ENCODE measurements around the gene BTBD6. TPM values are rescaled to one million over a fixed set of nuclear protein-coding genes. Genes with fewer than 3 reads are reported as not detected.

Gene BTBD6
- total and polyA plus RNA-seq, 2 donors (not counting 3 experiments of a cell fraction or from before 2014, with no cell fraction given) = 63.1 to 65.0 TPM

DNA sequence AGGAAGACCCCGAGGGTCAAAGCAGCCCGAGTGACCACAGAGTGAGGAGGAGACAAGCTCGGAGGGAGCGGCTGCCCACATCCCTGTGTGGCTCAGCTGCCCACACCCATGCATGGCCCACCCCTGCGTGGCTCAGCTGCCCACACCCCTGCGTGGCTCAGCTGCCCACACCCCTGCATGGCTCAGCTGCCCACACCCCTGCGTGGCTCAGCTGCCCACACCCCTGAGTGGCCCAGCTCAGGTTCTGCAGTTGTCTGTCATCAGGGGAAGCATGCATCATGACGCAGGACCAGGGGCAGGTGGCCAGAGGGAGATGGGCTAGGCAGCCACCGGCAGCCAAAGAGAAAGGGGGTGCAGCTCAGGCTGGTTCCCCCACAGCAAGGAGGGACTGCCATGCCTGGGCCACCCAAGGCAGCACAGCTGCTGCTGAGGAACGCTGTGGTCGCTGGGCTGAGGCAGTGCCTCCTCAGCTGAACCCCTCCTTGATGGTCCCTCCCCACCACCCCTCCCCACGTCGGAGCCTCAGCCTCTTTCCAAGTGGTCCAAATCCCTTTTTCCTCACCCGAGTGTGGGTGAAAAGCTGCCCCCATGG, 33.9 kb upstream of the BTBD6 start:
- Histone ChIP-seq H3K27ac (ENCODE audit: insufficient read depth, low read depth, low read length) (no peak overlapping the region), H4K20me1 (replicated peaks; ENCODE audit: control insufficient read depth, extremely low read depth, insufficient read depth, low read length) (no peaks in the 10 kb centered on the region), H3K4me1 (ENCODE audit: control insufficient read depth, extremely low read depth, insufficient read depth, low read length) (no peaks in the 10 kb centered on the region), H3K36me3 (ENCODE audit: control insufficient read depth in 2 of 2, extremely low read depth in 1 of 2, insufficient read depth in 2 of 2, low read length in 2 of 2) (peaks cover 0 to 28% of the 10 kb centered on the region in 2 experiments), H3K4me2 (ENCODE audit: insufficient read depth, low read length) (no peak overlapping the region), H3K9ac (replicated peaks; ENCODE audit: extremely low read depth, insufficient read depth, low read length) (no peak overlapping the region), H3K79me2 (ENCODE audit: control insufficient read depth, insufficient read depth, low read length) (no peaks in the 10 kb centered on the region), H3K27me3 (ENCODE audit: control insufficient read depth in 2 of 2, insufficient read depth in 2 of 2, low read length in 2 of 2) (no peaks in the 10 kb centered on the region), H3K4me3 (replicated peaks in 1 of 3; ENCODE audit: insufficient read depth in 1 of 3, low read depth in 1 of 3, low read length in 3 of 3) (no peak overlapping the region), H2AFZ (ENCODE audit: low read depth, low read length) (no peak overlapping the region), H3K9me3 (replicated peaks; ENCODE audit: control insufficient read depth, insufficient read depth, low read length) (no peaks in the 10 kb centered on the region), H3K9me1 (replicated peaks; ENCODE audit: control insufficient read depth, extremely low read depth, insufficient read depth, low read length) (no peaks in the 10 kb centered on the region)
- dilution Hi-C loops (cut with MboI; ENCODE audit: extremely low pct_ligation_motif_present, low sequenced_read_pairs) (no loop called here), intact Hi-C loops (cut with micrococcal nuclease) (no loop called here)
- DNase-seq (ENCODE audit: low read depth, low spot score) (no peak), FAIRE-seq (no peak)
- ChIA-PET CTCF (interaction anchor here (1.3 kb wide), 1 partner anchor 9 kb away, joined by 4 read pairs; no protein-coding TSS in a partner anchor), POLR2A (no interaction called here)
- no TSS peak for BruUV-seq (replicated peaks)
- TF ChIP-seq JUN (IDR thresholded peaks at IDR 0.05; ENCODE audit: borderline replicate concordance, insufficient read depth, insufficient read length, low read depth) = no peak
- no peak for TF ChIP-seq FOS (IDR thresholded peaks at IDR 0.05; ENCODE audit: borderline replicate concordance, insufficient read depth, low read length)
- no peak for TF ChIP-seq POLR2AphosphoS5 (IDR thresholded peaks at IDR 0.05; ENCODE audit: insufficient read depth, low read depth, low read length)
- TF ChIP-seq POLR2A (IDR thresholded peaks at IDR 0.05; ENCODE audit: low read depth, low read length) = no peak
- TF ChIP-seq CTCF (IDR thresholded peaks at IDR 0.05; ENCODE audit: extremely low read depth in 1 of 2, insufficient read depth in 1 of 2, low read depth in 1 of 2, low read length in 2 of 2) = no peak
- TF ChIP-seq MAX (IDR thresholded peaks at IDR 0.05; ENCODE audit: insufficient read depth, insufficient read length) = no peak
- no peak for TF ChIP-seq GATA2 (IDR thresholded peaks at IDR 0.05; ENCODE audit: insufficient read depth, insufficient read length, low read depth, low read length)
- no peak for TF ChIP-seq MYC (IDR thresholded peaks at IDR 0.05; ENCODE audit: low read depth, low read length)
- no peak for TF ChIP-seq EZH2 (IDR thresholded peaks at IDR 0.05; ENCODE audit: borderline replicate concordance, low read depth, low read length, severe bottlenecking)
